ENCODE data around the gene AGL.

DNA sequence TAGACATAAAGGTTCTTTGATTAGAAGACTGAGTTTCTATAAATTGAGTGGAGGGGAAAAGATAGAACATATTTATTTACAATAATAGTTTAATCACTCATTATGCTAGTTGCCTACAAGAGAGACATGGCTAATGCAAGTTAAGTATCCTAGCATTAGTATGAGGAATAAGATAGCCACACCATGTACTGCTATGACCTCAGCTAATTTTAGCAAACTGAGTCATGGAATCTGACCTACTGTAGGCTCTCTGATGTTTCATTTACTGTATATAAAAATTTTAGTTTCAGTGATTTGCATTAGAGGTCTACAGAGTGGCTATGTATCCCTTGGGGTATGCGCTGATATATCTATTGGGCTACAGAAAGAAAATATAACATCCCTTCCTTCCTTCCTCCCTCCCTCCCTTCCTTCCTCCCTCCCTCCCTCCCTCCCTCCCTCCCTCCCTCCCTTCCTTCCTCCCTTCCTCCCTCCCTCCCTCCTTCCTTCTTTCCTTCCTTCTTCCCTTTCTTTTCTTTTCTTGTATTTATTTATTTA, 5.8 kb downstream of the AGL start:
- TF ChIP-seq CTCF (IDR thresholded peaks at IDR 0.05) = no peak
- no peak for TF ChIP-seq POLR2A (IDR thresholded peaks at IDR 0.05)
